Activated T-cell treated with anti-CD3 and anti-CD28 coated beads for 1 hour (primary cell): ENCODE results near the gene CSH1.
A peak's percentile ranks its signal among the peaks of the same experiment; 100 is the strongest.
"Not testable (repeated sequence)": the region's sequence is repeated elsewhere in the genome, so short reads cannot be mapped to it uniquely, and the experiment has no call there.

Experiments used
- DNase-seq: peaks from one replicate; pipeline ENCODE4 v3.0.0-alpha.2; 2020; ENCODE audit warnings: low read depth

CSH1 gene

GRCh38 chr17:63903787-63904201, 7.4 kb upstream of the CSH1 start:
- not testable (repeated sequence) for DNase-seq

GRCh38 chr17:63901971-63902370, 5.6 kb upstream of the CSH1 start:
- DNase-seq = not testable (repeated sequence)

GRCh38 chr17:63898899-63899798, 2.8 kb upstream of the CSH1 start:
- not testable (repeated sequence) for DNase-seq

GRCh38 chr17:63894821-63895220, 1.6 kb downstream of the CSH1 start:
- not testable (repeated sequence) for DNase-seq

GRCh38 chr17:63894021-63894420, 2.4 kb downstream of the CSH1 start:
- DNase-seq = not testable (repeated sequence)

- not testable (repeated sequence) for DNase-seq
These were observed 3.9 kb downstream of the CSH1 start for GRCh38 chr17:63892316-63893037.

GRCh38 chr17:63889026-63889848, 7.1 kb downstream of the CSH1 start:
- not testable (repeated sequence) for DNase-seq

- DNase-seq = not testable (repeated sequence)
These were observed 11.3 kb downstream of the CSH1 start for GRCh38 chr17:63885119-63885518.

GRCh38 chr17:63882626-63883126, 13.7 kb downstream of the CSH1 start:
- not testable (repeated sequence) for DNase-seq

GRCh38 chr17:63881935-63882601, 14.3 kb downstream of the CSH1 start, which contains the start of gene GH2:
Gene GH2 (minus strand): TSS chr17:63881944. CDS start chr17:63881801, 143 bp downstream.
- DNase-seq = peak; percentile 49

- DNase-seq = not testable (repeated sequence)
These were observed 15.0 kb downstream of the CSH1 start for GRCh38 chr17:63881337-63881736.

- no peak for DNase-seq
These were observed 15.7 kb downstream of the CSH1 start for GRCh38 chr17:63880706-63881105.

GRCh38 chr17:63878413-63878812, 18.0 kb downstream of the CSH1 start:
- not testable (repeated sequence) for DNase-seq

GRCh38 chr17:63874693-63875092, 21.7 kb downstream of the CSH1 start:
- DNase-seq = not testable (repeated sequence)

GRCh38 chr17:63874061-63874626, 22.2 kb downstream of the CSH1 start:
- DNase-seq = not testable (repeated sequence)

- DNase-seq = not testable (repeated sequence)
These were observed 22.8 kb downstream of the CSH1 start, which contains the start of gene CSH2 for GRCh38 chr17:63873577-63873976. Gene CSH2 (minus strand): TSS chr17:63873677. CDS start chr17:63873614, 63 bp downstream.

GRCh38 chr17:63871646-63872365, 24.6 kb downstream of the CSH1 start:
- DNase-seq = not testable (repeated sequence)

GRCh38 chr17:63870292-63870665, 26.1 kb downstream of the CSH1 start:
- DNase-seq = not testable (repeated sequence)

- DNase-seq = not testable (repeated sequence)
These were observed 26.7 kb downstream of the CSH1 start for GRCh38 chr17:63869491-63870291.
